ENCODE measurements around the gene PIGP.

Gene PIGP

GRCh38 chr21:37072988-37073416 is at the start of gene PIGP, which contains the start of gene TTC3:
TSS of gene PIGP (minus strand) at chr21:37073071. CDS start at chr21:37072515, 556 bp downstream.
TSS of gene TTC3 (plus strand) at chr21:37073254. CDS start at chr21:37087258, 14,004 bp downstream.
- H3K4me1 ChIP-seq (ENCODE audit: control insufficient read depth, low read length) = peaks cover 58% of the 10 kb centered on the region
- TF ChIP-seq EZH2phosphoT487 (IDR thresholded peaks at IDR 0.05; ENCODE audit: borderline replicate concordance, low read length) (no peak), CTCF (IDR thresholded peaks at IDR 0.05; ENCODE audit: low read depth, low read length, poor library complexity, severe bottlenecking) (no peak)
- no peaks in the 10 kb centered on the region for H3K9me2 ChIP-seq (replicated peaks; ENCODE audit: control insufficient read depth, low read length)
- no peaks in the 10 kb centered on the region for H4K20me1 ChIP-seq (ENCODE audit: control insufficient read depth, insufficient read depth, low read depth, low read length)
- H3F3A ChIP-seq (ENCODE audit: control insufficient read depth, insufficient read depth) = peaks cover 8% of the 10 kb centered on the region; the same call in 1 of the 2 replicates
- peaks cover 25% of the 10 kb centered on the region for H3K36me3 ChIP-seq (ENCODE audit: control insufficient read depth, low read length)
- no peaks in the 10 kb centered on the region for H3K27me3 ChIP-seq (ENCODE audit: control insufficient read depth, low read length)
- H3K27ac ChIP-seq (ENCODE audit: low read depth, low read length) = peak within 1 kb of the TSS; percentile 61
- H3K79me2 ChIP-seq (ENCODE audit: control insufficient read depth, low read length) = peaks cover 66% of the 10 kb centered on the region
- H3K9me3 ChIP-seq (ENCODE audit: control insufficient read depth, insufficient read depth, low read length) = no peaks in the 10 kb centered on the region
- peak within 1 kb of the TSS; percentile 97 for H3K4me3 ChIP-seq (ENCODE audit: low read length)
- peak within 1 kb of the TSS; percentile 95 for H3K4me2 ChIP-seq (ENCODE audit: low read length)

GRCh38 chr21:37119421-37120218 is 46.7 kb upstream of the PIGP start:
- H3K9me3 ChIP-seq (ENCODE audit: control insufficient read depth, insufficient read depth, low read length) = no peaks in the 10 kb centered on the region
- H3K36me3 ChIP-seq (ENCODE audit: control insufficient read depth, low read length) = peaks cover 8% of the 10 kb centered on the region
- H3K79me2 ChIP-seq (ENCODE audit: control insufficient read depth, low read length) = no peaks in the 10 kb centered on the region

GRCh38 chr21:37118187-37118826 is 45.4 kb upstream of the PIGP start:
- Histone ChIP-seq H3K27me3 (ENCODE audit: control insufficient read depth, low read length) (no peaks in the 10 kb centered on the region), H3F3A (ENCODE audit: control insufficient read depth, insufficient read depth) (no peaks in the 10 kb centered on the region), H3K4me1 (ENCODE audit: control insufficient read depth, low read length) (no peaks in the 10 kb centered on the region), H3K27ac (ENCODE audit: low read depth, low read length) (no peak overlapping the region), H3K4me2 (ENCODE audit: low read length) (no peak overlapping the region), H3K4me3 (ENCODE audit: low read length) (no peak overlapping the region), H4K20me1 (ENCODE audit: control insufficient read depth, insufficient read depth, low read depth, low read length) (no peaks in the 10 kb centered on the region), H3K79me2 (ENCODE audit: control insufficient read depth, low read length) (no peaks in the 10 kb centered on the region), H3K36me3 (ENCODE audit: control insufficient read depth, low read length) (peaks cover 8% of the 10 kb centered on the region), H3K9me2 (replicated peaks; ENCODE audit: control insufficient read depth, low read length) (no peaks in the 10 kb centered on the region), H3K9me3 (ENCODE audit: control insufficient read depth, insufficient read depth, low read length) (no peaks in the 10 kb centered on the region)
- no peak for TF ChIP-seq CTCF (IDR thresholded peaks at IDR 0.05; ENCODE audit: low read depth, low read length, poor library complexity, severe bottlenecking)
- TF ChIP-seq EZH2phosphoT487 (IDR thresholded peaks at IDR 0.05; ENCODE audit: borderline replicate concordance, low read length) = no peak

More at GRCh38 chr21:37119421-37120218, 46.7 kb upstream of the PIGP start:
- Histone ChIP-seq H3F3A (ENCODE audit: control insufficient read depth, insufficient read depth) (no peaks in the 10 kb centered on the region), H3K27ac (ENCODE audit: low read depth, low read length) (no peak overlapping the region), H3K9me2 (replicated peaks; ENCODE audit: control insufficient read depth, low read length) (no peaks in the 10 kb centered on the region), H3K4me2 (ENCODE audit: low read length) (no peak overlapping the region), H4K20me1 (ENCODE audit: control insufficient read depth, insufficient read depth, low read depth, low read length) (no peaks in the 10 kb centered on the region), H3K27me3 (ENCODE audit: control insufficient read depth, low read length) (no peaks in the 10 kb centered on the region), H3K4me1 (ENCODE audit: control insufficient read depth, low read length) (no peaks in the 10 kb centered on the region), H3K4me3 (ENCODE audit: low read length) (no peak overlapping the region)
- TF ChIP-seq EZH2phosphoT487 (IDR thresholded peaks at IDR 0.05; ENCODE audit: borderline replicate concordance, low read length) = no peak
- no peak for TF ChIP-seq CTCF (IDR thresholded peaks at IDR 0.05; ENCODE audit: low read depth, low read length, poor library complexity, severe bottlenecking)
